GM19025 (cell line): ENCODE results near the gene EARS2.

ENCODE experiments used
- ATAC-seq: cut with Tn5 transposase; IDR thresholded peaks from one replicate; pipeline ENCODE4 v1.9.1; 2021; ENCODE audit warnings: mild to moderate bottlenecking, low read depth, moderate library complexity; ENCODE audit not compliant: unreplicated experiment

Gene EARS2

GRCh38 chr16:23509441-23509754 lies 47.8 kb downstream of the EARS2 start:
- ATAC-seq = no peak

DNA sequence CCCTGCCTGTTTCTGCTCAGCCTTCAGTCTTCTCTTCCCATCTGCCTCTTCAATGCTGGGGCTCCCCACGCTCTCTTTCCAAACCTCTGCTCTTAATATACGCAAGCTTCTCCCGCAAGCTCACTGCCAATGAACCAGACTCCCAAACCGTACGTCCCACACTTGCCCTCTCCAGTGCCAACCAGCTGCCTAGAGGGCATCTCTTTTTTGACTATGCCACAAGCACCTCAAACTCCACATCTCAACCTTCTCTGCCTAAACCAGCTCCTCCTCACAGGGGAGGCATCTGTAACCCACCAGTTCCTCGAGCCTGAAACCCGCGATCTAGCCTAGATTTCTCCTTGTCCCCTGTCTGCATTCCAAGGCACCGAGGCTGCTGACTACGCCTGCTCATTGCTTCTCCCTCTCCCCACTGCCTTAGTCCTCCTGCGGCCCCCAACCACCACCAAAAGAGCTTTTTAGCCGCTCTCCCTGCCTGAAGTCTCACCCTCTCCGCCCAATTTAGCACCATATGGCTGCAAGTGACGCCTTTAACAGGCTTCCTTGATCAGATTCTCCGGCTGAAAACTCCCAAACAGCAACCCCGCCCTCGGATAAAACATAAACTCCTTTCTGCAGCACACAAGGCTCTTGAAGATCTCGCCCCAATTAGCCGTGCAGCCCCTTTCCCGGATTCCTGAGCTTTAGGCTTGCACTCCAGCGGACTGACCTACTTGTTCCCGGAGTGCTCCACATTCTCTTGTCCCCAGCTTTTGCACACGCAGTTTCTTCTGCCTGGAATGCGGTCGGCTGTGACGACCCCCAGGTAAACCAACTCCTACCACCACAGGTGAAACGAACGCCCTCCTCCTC lies 48.3 kb downstream of the EARS2 start:
- no peak for ATAC-seq

GRCh38 chr16:23506606-23506994 lies 50.5 kb downstream of the EARS2 start:
- no peak for ATAC-seq

DNA sequence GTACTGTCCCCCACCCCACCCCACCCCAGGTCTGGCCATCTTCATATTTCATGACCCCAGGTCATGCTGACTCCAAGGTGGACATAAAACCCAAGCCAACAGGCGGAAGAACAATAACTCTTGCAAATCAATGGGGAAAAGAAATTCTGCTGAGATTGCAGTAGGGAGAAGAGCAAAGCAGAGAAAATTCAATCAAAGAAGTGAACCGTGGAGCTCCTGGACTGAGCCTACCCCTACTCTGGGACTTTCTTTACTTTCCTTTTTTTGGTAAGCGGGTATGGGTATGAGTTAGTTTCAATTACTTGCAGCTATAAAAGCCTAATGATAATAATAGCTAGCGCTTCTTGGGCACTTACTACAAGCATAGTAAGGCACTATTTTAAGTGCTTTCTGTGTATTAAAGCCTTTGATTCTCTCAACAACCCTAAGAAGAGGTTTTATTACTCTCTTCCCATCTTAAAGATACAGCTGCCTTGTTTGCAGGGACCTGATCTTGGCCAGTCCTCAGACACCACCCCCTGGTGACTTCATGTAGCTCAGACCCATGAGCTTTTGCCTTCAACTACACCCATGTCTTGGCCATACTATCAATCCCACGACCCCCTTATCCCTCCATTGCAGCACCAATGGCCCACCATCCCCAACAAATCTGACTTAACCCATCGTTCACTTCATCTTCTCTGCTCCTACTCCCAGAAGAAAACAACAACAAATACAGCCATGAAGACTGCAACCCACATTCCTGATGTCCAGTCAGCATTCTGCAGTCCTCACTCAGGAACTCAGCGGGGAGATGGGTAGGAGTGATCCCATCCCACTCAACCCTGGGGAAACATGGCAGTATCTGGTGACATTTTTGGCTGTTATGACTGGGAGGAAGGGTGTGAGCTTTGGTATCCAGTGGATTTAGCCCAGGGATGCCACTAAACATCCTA lies 51.2 kb downstream of the EARS2 start:
- no peak for ATAC-seq

- no peak for ATAC-seq
Observed at GRCh38 chr16:23505180-23505665, 51.9 kb downstream of the EARS2 start.

DNA sequence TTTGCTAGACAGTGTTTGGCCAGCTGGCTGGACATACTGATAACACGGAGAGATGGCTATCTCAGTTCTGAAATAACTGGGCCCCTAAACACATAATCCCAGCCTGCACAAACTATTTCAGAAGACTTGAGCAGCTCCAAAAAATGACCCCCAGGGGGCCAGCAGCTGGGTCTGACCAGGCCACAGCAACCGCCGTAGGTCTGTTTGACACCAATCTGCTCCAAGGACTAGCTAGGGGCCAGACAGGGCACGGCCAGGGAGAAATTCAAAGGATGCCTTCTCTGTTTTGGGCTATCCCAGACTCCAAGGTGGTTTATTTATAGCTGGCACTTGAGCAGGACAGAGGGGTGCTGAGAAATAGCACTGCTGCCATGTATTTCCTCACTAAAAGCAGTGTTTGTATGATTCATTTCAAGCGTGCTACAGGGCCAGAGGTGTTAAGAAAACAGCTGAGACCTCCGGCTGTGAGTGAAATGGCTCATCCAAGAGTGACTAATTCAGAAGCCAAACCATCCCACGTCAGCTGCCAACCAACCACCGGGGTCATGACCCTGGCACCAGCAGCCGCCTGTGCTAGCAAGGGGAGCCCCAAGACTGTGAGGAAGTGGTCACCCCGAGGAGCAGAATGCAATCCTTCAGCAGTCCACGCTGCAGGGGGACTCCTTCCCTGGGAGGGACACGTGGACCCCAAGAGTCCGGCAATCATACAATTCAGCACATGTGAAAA lies 52.5 kb downstream of the EARS2 start:
- ATAC-seq = peak; percentile 74

DNA sequence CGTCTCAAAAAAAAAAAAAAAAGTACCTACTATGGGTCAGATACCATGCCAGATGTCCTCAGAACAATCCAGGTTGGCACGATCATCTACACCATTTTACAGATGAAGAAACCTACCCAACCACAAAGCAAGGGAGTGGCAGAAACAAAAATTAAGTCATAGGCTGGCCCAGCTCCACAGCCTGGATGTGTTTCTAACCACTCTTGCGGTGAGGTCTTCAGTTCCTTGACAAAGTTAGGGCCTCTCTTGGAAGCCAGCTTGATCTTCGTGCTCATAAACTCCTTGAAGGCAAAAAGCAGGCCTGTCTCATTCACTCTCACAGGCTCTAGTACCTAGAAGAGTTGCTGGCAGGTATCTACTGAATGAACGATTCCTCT lies 53.1 kb downstream of the EARS2 start:
- ATAC-seq = no peak

- no peak for ATAC-seq
Observed at GRCh38 chr16:23502466-23502865, 54.7 kb downstream of the EARS2 start.

DNA sequence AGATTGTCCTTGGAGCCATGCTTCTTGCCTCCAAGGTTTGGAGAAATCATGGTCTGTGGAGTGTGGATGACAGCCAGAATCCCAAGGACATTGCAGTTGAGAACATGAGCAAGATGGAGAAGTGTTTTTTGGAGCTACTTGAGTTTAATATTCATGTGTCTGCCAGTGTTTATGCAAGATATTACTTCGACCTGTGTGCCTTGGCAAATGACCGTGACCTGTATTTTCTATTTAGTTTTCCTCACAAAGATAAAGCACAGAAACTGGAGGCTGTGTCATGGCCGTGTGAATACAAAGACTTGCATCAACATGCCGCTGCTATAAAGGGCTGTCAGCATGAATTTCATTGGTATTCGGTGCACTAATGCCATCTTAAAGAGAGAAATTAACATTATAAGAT lies 55.9 kb downstream of the EARS2 start:
- ATAC-seq = no peak

GRCh38 chr16:23500862-23501225 lies 56.3 kb downstream of the EARS2 start:
- no peak for ATAC-seq

DNA sequence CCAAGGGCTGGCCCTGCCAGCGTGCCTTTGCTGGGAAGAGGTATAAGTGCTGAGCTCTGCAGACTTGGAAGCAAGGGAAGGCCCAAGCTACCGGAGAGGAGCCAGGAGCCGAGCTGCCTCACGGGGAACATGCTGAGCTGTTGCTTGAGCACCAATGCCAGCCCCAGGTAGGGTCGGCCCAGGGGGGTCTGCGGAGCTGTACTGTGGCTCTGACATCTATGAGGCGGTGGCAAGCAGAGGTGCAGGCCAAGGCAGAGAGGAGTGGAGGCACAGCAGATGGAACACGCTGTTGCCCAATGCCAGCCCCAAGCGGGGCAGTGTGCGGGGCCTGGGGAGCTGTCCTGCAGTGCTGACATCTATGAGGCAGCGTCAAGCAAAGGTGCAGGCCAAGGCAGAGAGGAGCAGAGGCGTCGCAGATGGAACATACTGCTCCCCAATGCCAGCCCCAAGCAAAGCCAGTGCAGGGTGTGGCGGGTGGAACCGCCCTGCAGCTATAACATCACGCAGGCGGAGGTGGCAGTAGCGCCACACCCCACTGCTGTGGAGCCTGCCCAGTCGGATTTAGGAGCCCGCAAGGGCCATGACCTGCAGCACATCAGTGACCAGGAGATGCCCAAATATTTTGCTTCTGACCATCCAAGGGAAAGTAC lies 56.8 kb downstream of the EARS2 start:
- no peak for ATAC-seq

GRCh38 chr16:23499801-23500200 lies 57.3 kb downstream of the EARS2 start:
- no peak for ATAC-seq

GRCh38 chr16:23498863-23499262 lies 58.3 kb downstream of the EARS2 start:
- ATAC-seq = no peak

DNA sequence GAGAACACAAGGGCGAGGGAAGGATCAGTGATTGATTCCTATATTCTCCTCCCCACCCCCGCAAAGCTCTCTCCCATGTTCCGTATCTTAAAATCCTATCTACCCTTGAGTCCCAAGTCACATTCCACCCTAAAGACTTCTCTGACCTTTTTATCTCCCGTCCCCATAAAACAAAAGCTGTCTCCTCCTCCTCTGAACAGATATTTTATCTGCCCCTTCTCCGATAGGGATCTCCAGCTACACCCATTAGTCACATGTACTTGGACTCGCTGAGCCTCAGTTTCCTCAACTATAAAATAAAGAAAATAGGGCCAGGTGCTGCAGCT lies 59.6 kb downstream of the EARS2 start:
- ATAC-seq = no peak

DNA sequence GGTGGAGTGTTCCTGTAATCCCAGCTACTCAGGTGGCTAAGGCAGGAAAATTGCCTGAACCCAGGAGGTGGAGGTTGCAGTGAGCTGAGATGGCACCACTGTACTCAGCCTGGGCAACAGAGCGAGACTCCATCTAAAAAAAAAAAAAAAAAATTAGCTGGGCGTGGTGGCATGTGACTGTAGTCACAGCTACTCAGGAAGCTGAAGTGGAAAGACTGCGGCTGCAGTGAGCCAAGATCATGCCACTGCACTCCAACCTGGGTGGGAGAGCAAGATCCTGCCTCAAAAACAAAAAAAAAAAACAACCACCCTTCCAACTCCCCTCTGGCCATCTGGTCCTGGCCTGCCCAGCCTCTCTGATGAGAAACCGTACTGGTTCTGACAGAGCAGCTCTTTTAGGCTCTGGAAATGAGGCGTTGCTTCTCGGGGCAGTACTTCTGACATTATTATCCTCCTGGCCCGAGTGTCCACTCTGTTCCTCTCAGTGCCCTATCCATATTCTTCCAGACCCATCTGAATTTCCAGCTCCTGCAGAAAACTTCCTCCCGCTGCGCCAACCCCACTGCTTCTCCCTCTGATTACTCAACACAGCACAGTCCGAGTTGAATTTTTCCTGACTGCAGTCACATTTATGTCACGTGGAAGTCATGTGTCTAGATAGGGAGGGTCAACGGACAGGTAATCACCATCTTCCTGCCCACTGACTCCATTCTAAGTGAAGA lies 60.2 kb downstream of the EARS2 start:
- ATAC-seq = no peak

DNA sequence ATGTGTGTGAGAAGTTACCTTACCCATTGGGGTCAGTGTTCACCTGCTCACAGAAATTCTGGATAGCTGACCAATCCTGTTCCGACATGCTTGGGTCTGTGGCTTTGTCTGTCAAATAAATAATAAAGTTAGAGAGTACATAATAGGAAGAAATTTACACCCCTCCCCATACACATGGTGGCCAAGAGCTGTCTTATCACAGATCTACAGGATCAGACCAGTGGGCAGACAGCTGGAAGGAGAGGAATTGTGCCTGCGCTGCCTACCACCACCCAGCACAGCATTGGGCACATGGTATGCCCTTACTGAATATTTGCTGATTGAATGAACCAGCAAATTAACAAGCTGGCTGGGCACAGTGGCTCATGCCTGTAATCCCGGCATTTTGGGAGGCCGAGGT lies 61.5 kb downstream of the EARS2 start:
- no peak for ATAC-seq

DNA sequence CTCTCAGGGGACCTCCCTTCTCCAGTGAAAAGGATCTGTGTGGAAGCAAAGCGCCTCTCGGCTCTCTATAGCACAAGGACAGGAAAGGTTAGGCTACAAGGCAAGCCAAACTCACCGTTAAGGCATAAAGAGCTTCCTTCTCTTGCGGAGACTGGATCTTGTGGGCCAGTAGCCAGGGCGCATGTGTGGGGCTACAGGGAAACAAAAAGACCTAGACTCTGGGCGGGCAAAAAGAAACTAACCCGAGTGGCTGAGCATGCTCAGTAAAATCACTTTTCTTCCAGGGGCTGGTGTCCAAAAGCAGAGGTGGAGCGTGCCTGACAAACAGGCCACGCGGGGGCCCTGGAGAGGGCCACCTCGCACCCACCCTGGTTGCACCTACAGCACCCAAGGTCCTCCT lies 63.0 kb downstream of the EARS2 start:
- no peak for ATAC-seq

DNA sequence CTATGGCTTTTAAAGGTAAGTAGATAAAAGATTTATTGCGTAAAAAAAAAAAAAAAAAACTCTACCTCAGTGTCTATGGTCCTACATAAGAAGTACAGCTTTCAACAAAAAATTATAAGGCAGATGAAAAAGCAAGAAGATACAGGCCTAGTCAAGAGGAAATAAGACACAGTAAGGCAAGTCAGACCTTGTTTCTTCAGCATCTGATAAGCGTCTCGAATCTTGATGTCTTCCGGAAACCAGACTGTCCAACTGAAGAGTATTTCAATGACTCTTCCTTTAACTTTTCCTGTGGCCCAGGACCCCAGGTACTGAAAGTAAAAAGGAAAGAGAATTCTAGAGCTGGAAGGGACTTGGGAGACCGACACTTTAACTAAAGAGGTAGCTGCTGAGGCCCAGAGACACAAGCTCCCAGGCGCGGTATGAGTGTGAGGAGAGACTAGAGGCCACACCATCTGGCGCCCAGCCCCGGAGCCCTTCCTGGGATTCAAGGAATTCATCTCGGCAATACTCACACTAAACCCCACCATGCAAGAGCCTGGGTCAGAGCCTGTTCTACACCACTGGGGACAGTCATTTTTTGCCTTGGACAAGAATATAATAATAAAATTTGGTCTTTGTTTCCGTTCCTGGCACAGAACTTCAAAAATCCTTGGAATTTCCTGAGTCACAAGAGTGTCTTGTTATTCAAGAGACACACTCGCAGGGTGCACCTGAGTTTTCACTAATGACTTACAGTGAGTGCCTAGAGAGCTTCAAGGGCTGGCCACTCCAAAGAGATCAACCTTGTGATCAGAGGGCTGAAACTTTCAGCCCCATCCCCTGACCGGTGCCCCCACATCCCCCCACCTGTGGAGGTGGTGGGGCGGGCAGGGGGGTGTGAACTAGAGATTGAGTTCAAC lies 65.4 kb downstream of the EARS2 start:
- ATAC-seq = no peak

- no peak for ATAC-seq
Observed at GRCh38 chr16:23486480-23486879, 70.7 kb downstream of the EARS2 start.
